HG02973 (cell line): ENCODE results near the gene ASPSCR1.

Experiments used
- ATAC-seq: cut with Tn5 transposase; IDR thresholded peaks from one replicate; pipeline ENCODE4 v1.9.1; 2021; ENCODE audit warnings: moderate library complexity; ENCODE audit not compliant: unreplicated experiment

The ASPSCR1 gene

DNA sequence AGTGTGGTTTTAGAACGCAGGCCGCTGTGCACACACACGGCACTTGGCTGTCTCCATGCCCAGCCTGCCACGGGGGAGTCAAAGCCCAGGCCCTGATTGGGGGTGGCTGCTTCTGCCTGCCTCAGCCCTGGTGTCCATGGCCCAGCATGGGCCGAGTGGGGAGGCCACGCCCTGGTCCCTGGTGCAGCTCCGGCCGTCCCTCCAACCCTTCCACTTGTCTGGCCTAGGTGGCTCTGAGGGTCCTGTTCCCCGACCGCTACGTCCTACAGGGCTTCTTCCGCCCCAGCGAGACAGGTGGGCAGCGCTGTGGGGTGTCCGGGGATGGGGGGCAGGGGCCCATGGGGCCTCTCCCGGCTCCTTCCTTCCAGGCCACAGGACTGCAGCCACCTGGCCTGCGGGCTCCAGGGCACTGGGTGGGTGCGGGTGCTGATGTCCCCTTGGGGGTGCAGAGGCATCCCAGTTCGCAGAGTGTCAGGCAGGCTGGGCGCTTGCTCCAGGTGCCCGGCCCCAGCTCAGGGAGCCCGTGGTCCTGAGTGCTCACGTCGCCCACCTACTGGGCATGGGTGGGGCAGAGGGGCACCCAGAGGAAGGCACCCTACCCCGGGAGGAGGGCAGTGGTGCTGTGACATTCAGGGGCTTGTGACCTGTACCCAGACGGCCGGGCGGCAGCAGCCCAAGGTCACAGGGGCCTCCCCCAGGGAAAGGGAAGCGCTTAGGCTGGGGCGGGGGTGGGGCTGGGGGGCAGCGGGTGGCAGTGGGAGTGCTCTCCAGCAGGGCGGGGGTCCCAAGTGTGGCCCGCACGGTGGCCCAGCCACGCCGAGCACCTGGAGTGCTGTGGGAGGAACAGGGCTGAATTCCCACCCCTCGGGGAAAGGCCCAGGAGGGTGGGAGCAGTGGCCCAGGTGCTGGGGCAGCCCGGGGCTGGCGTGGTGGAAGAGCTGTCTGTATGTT is 33.4 kb downstream of the ASPSCR1 start:
- no peak for ATAC-seq

GRCh38 chr17:82011617-82012187 is 34.3 kb downstream of the ASPSCR1 start:
- no peak for ATAC-seq

DNA sequence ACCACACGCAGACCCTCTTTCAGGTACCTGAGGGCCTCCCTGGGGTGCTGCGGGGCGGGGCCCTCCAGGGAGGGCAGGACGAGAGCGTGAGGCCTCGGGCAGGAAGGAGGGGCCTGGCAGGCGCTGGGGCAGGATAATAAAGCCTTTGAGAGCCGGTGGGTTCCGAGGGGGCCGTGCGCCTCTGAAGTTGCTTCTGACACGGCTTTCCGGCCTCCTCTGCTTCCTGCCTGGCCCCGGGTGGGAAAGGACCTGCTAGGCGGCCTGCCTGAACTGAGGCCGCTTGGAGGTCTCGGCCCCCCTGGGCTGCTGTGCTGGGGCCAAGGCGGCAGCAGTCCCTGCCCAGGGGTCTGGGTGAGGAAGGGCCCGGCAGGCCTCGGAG is 34.8 kb downstream of the ASPSCR1 start:
- ATAC-seq = no peak

DNA sequence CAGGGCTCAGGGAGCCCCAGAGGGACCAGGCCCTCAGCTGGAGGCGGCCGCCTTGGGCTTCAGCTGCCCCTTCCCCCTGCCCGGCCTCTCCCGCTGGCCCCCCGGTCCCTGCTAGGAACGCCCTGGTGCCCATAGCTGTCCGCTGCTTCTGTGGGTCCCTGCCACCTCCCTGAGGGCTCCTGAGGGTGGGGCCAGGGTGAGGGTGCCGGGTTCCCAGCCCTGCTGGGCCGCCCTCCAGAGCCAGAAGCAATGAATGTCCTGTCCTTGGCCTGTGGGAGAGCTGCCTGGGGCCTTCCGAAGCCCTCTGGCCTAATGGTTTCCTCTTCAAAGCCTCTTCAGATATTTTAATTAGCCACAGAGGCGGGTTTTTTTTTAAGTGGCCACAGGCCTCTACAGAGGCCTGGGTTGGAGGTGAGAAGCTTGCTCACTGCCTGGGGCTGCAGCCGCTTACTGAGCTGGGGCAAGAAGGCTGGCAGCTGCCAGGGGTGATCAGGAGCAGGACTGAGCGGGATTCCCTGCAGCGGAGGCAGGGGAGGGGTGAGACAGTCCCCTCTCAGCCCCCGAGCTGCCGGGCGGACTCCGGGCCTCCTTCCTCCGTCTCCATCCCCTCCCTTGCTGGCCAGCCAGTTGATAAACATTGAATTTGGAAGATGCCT is 35.3 kb downstream of the ASPSCR1 start:
- ATAC-seq = no peak

- no peak for ATAC-seq
These were observed 35.9 kb downstream of the ASPSCR1 start for GRCh38 chr17:82013341-82013740.

- no peak for ATAC-seq
These were observed 36.4 kb downstream of the ASPSCR1 start for GRCh38 chr17:82013772-82014321.

- ATAC-seq = no peak
These were observed 37.0 kb downstream of the ASPSCR1 start for GRCh38 chr17:82014432-82014831.

DNA sequence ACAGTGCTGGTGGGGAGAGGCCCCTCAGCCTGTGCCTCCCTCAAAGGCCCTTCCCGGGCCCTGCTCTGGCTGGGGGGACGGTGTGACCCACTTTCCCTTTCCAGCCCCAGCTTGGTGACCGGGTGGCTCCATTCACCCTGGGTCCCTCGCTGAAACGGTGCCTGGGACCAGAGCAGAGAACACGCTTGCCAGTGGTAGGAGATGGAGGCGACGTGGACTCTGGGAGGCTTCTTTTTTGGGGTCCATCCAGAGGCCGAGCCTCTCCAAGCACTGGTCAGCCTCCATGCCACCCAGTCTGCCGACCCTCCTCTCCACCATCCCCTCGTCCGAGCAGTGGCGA is 37.5 kb downstream of the ASPSCR1 start:
- no peak for ATAC-seq

DNA sequence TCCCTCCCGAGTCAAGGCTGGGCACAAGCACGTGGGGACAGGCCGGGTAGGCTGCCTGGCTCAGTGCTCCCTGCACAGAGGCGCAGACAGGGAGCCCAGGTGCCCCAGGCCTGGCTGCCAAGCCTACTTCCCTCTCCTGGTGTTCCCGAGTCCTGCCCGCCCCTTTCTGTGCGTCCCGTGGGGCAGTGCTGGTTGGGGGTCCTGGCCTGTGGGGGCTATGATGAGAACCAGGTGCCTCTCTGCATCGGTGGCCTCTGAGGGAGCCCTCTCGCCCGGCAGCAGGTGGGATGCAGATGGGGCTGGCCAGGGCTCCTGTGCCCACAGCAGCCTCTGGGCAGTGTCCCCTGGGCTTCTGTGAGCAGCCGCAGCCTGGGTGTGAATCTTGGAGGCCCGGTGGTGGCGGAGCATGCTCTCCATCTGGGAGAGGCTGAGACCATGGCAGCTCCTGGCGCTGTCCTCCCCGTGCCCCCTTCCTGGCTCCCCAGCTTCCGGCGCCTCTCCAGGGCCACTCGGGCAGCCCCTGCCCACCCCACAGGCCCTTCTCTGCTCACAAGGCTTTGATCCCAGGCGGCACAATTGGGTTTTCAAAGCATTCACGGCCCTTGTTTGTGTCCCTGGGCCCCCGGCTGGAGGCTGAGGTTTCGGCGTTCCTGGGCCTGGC is 38.0 kb downstream of the ASPSCR1 start:
- ATAC-seq = no peak

- no peak for ATAC-seq
These were observed 38.8 kb downstream of the ASPSCR1 start for GRCh38 chr17:82016061-82016874.

GRCh38 chr17:82016875-82017459 is 39.5 kb downstream of the ASPSCR1 start:
- ATAC-seq = no peak

DNA sequence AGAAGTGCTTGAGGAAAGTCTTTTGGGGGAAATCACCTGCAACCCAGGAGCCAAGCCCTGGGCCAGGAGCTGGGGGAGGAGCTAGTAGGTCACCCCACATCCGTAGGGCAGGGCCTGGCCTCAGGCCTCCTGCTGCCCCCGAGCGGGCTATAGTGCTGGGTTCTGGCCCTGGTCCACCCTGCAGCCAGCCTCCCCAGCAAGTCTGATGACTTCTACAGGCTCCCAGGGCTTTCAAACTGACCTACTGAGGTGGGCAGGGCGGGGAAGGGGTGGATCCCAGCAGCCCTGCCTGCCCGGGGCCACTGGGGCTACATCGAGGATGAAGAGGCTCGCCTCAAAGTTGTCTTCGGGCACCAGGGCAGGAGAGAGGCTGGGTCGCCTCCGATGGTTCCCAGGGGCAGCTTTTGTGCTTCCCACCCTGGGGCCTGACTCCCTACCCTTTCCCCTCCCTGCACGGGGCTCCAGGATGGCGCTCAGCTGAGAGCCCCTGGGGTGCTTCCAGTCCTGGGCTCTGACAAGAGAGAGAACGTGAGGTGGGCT is 40.3 kb downstream of the ASPSCR1 start:
- no peak for ATAC-seq

- no peak for ATAC-seq
These were observed 40.9 kb downstream of the ASPSCR1 start for GRCh38 chr17:82018152-82018988.

- no peak for ATAC-seq
These were observed 41.7 kb downstream of the ASPSCR1 start for GRCh38 chr17:82018989-82019689.

DNA sequence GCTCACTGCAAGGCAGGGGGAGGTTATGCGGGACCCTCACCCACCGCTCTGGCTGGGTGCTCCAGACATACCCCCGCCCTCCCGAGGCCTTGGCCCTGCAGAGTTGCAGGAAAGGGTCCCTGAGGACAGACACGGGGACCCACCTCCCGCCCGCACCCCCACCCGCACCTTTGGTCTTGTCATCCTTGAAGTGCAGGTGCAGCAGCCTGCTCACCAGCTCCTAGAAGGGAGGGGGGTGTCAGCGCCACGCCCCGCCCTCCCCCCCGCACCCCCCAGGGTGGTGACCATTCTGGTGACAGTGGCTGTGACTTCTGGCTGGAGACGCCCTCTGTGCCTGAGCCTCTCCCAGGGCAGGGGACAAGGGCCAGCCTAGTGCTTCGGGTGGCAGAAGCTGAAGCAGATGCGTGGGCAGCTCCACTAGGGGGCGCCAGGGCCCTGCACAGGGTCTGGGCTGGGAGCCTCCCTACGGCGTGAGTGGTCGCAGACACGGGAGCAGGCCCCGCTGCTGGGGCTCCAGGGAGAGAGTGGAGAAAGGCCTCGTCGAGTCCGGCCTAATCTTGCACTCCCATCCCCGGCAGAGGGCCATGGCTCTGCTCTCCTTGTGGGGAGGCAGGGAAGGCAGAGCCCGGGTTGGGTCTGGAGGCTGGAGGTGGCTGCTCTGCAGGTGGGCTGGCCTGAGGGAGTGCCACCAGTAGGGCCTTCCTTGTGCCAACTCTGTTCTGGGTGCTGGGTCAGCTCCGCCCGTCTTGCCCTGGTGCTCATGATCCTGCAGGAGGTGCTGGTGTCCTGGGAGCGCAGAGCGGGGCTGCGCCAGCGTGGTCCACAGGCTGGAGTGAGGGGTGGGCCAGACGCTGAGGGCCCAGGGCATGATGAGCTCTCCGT is 42.5 kb downstream of the ASPSCR1 start:
- ATAC-seq = no peak

DNA sequence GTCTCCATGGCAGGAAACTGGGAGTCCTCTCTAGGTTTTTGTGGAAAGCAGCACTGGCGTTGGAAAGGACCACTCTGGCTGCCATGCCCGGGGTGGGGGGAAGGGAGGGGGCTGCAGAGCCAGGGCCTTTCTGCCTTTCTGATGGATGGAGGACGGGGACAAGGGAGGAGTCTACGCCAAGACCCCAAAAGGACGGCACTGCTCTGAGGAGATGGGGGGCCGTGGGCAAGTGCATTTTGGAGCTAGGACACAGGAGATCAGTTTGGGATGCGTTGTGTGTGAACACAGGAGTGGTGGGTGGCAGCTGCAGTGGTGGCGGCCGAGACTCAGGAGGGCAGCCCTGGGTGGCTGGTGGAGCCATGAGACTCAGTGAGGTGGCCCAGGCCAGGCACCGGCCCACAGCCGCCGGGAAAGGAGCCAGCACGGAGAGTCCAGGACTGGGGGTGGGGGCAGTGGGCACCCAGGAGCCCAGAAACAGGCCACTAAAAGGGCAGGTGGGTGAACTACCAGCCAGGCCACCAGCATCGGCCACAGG is 43.2 kb downstream of the ASPSCR1 start:
- no peak for ATAC-seq
